Bronchial epithelial cell (primary cell): ENCODE measurements around the gene OTOF. TPM values are rescaled to one million over a fixed set of nuclear protein-coding genes. Genes with fewer than 3 reads are reported as not detected.

Source experiments
- DNase-seq: peaks from one replicate; pipeline ENCODE4 v3.0.0-alpha.2; 2010; ENCODE audit warnings: low read depth
- FAIRE-seq: peaks from 2 replicates; lab custom pipeline; 2011; peaks lifted over from hg19 to GRCh38; lab: Jason Lieb, UNC
- H3K27me3 ChIP-seq: 2 replicates; pipeline ENCODE4 v1.5.1; 2011; ENCODE audit warnings: low read length; ENCODE audit not compliant: control insufficient read depth, insufficient read depth
- H3K36me3 ChIP-seq: 2 replicates; pipeline ENCODE4 v1.5.1; 2011; ENCODE audit warnings: low read length; ENCODE audit not compliant: control insufficient read depth, insufficient read depth
- H3K4me3 ChIP-seq: 2 replicates; pipeline ENCODE4 v1.5.1; 2011; ENCODE audit warnings: mild to moderate bottlenecking, low read depth, low read length, control low read depth
- CTCF ChIP-seq: IDR thresholded peaks from 2 replicates; pipeline ENCODE4 v1.5.1; 2011; ENCODE audit warnings: mild to moderate bottlenecking, moderate library complexity, low read length, control low read depth, inconsistent platforms; ENCODE audit not compliant: insufficient read depth, severe bottlenecking
- total RNA-seq: library from RNA; depleted of rRNA; stranded (reverse); fragments of >200 nt; gene quantifications from 2 replicates; pipeline ENCODE4 v1.2.1, GENCODE V29; 2014

Gene OTOF
- total RNA-seq, 1 donor from 2014 or later = not detected

GRCh38 chr2:26478366-26478765 lies 442 bp upstream of the OTOF start:
- no peak for TF ChIP-seq CTCF
- DNase-seq (no peak), FAIRE-seq (no peak)
- Histone ChIP-seq H3K36me3 (no peaks in the 10 kb centered on the region), H3K27me3 (no peaks in the 10 kb centered on the region), H3K4me3 (no peak overlapping the region)

DNA sequence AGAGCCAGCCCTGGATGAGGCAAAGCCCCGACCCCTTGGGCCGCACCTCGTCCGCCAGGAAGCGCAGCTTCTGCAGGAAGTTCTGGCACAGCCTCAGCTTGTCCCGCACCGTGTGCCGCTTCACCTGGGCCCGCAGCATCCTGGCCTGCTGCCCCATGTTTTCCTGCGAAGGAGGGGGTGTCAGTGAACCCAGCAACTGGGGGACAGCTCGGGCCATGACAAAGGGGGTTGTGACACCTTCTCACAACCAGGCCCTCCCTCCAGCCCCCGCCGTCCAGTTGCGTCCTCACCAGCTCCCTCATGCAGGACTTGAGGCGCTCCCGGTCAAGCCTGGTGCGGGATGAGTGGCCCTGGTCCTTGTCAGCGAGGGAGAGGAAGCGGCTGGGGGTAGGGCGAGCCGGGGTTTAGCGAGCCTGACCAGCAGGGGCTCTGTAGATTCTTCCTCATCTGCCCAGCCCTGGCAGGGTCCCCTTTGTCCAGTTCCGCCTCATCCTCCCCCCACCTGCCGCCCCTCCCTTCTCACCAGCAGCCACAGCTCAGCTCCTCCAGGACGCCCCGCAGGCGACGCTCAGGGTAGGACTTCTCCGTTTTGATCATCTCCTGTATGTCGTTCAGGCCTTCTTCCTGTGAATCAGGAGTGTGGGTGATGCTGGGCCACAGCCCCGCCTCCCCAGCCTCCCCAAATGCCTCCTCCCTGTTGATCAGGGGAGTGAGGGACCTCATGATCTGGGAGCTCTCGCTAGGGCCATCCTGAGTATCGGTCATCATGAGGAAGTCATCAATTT lies 606 bp downstream of the OTOF start:
- DNase-seq (no peak), FAIRE-seq (no peak)
- Histone ChIP-seq H3K4me3 (no peak overlapping the region), H3K27me3 (no peaks in the 10 kb centered on the region), H3K36me3 (no peaks in the 10 kb centered on the region)
- no peak for TF ChIP-seq CTCF

GRCh38 chr2:26475832-26476501 lies 2.0 kb downstream of the OTOF start:
- FAIRE-seq (no peak), DNase-seq (no peak)
- Histone ChIP-seq H3K4me3 (no peak overlapping the region), H3K27me3 (no peaks in the 10 kb centered on the region), H3K36me3 (no peaks in the 10 kb centered on the region)
- no peak for TF ChIP-seq CTCF

DNA sequence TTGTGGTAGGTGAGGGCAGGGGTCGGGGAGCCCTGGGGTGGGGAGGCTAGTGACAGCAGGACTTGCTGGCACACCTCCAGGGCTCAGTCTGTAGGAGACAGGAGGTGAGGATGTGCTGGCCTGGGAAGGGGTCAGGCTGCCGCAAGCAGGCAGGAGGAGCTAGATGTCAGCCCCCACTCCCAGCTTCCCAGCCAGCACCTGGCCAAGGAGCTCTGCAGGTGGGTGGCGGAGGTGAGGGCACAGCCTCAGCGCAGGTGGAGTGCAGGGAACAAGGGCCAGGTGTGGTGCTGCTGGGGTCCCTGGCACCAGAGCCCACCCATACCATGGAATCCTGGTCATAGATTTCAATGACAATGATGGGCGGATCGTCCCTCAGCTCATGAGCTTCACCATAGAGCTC lies 2.9 kb downstream of the OTOF start:
- FAIRE-seq (no peak), DNase-seq (no peak)
- Histone ChIP-seq H3K4me3 (no peak overlapping the region), H3K36me3 (no peaks in the 10 kb centered on the region), H3K27me3 (no peaks in the 10 kb centered on the region)
- no peak for TF ChIP-seq CTCF

GRCh38 chr2:26474261-26474785 lies 3.6 kb downstream of the OTOF start:
- FAIRE-seq = no peak
- no peak for DNase-seq
- H3K27me3 ChIP-seq = no peaks in the 10 kb centered on the region
- no peak for TF ChIP-seq CTCF
- no peaks in the 10 kb centered on the region for H3K36me3 ChIP-seq
- H3K4me3 ChIP-seq = no peak overlapping the region
